ENCODE results near the gene CEP41.
A peak's percentile ranks its signal among the peaks of the same experiment; 100 is the strongest.

The CEP41 gene

DNA sequence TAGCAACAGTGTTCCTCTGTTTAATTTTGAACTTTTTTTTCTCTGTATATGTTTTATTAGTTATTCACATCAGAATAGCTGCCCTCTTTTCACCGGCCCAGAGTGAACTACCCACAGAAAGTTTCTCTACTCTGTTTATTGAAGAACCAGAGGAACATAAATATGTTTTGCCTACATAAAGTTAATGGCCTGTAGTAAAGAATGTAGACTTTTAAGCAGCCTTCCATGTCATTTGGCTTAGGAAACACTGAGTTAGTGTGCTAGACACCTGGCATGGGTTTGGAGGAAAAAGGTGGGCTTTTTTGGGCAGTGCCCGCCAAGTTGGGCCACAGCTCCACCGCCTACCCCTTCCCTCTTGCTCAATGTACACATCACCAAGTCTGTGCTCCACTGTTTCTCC, 42.2 kb upstream of the CEP41 start:
- no peak overlapping the region for H3K27ac ChIP-seq (replicated peaks)
- H3K4me3 ChIP-seq (replicated peaks; ENCODE audit: insufficient read depth, low read length) = no peak overlapping the region
- no peak for DNase-seq (ENCODE audit: low read depth in 1 of 2, low spot score in 1 of 2)
- TF ChIP-seq, protein P1, sequence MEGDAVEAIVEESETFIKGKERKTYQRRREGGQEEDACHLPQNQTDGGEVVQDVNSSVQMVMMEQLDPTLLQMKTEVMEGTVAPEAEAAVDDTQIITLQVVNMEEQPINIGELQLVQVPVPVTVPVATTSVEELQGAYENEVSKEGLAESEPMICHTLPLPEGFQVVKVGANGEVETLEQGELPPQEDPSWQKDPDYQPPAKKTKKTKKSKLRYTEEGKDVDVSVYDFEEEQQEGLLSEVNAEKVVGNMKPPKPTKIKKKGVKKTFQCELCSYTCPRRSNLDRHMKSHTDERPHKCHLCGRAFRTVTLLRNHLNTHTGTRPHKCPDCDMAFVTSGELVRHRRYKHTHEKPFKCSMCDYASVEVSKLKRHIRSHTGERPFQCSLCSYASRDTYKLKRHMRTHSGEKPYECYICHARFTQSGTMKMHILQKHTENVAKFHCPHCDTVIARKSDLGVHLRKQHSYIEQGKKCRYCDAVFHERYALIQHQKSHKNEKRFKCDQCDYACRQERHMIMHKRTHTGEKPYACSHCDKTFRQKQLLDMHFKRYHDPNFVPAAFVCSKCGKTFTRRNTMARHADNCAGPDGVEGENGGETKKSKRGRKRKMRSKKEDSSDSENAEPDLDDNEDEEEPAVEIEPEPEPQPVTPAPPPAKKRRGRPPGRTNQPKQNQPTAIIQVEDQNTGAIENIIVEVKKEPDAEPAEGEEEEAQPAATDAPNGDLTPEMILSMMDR (IDR thresholded peaks at IDR 0.05; ENCODE audit: insufficient read depth, low read length) = no peak
- no peaks in the 10 kb centered on the region for H3K27me3 ChIP-seq (ENCODE audit: insufficient read depth, poor library complexity, severe bottlenecking)

DNA sequence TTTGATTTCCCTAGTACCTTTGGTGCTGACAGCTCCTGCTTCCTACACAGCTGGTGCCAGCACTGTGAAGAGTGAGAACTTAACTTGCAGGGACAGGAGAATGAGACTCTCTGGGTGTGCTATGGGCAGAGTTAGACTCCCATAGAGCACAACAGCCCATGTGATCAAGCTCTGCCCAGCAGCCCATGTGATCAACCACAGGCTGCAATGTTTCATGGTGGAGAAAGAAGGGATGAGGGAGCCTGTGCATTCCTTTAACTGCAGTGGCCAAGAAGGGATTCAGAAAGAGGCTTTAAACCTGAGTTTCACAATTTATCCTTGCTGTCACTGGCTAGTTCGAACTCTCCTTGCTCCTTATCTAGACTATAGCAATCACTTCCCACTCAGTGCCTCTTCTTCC, 41.1 kb upstream of the CEP41 start:
- Histone ChIP-seq H3K4me3 (replicated peaks; ENCODE audit: insufficient read depth, low read length) (no peak overlapping the region), H3K27ac (replicated peaks) (no peak overlapping the region), H3K27me3 (ENCODE audit: insufficient read depth, poor library complexity, severe bottlenecking) (no peaks in the 10 kb centered on the region)
- TF ChIP-seq POLR2AphosphoS5 (IDR thresholded peaks at IDR 0.05; ENCODE audit: low read depth) (no peak), GABPA (IDR thresholded peaks at IDR 0.05; ENCODE audit: low read depth) (no peak), SPI1 (IDR thresholded peaks at IDR 0.05; ENCODE audit: borderline replicate concordance, low read depth) (no peak)
- TF ChIP-seq, protein P2, sequence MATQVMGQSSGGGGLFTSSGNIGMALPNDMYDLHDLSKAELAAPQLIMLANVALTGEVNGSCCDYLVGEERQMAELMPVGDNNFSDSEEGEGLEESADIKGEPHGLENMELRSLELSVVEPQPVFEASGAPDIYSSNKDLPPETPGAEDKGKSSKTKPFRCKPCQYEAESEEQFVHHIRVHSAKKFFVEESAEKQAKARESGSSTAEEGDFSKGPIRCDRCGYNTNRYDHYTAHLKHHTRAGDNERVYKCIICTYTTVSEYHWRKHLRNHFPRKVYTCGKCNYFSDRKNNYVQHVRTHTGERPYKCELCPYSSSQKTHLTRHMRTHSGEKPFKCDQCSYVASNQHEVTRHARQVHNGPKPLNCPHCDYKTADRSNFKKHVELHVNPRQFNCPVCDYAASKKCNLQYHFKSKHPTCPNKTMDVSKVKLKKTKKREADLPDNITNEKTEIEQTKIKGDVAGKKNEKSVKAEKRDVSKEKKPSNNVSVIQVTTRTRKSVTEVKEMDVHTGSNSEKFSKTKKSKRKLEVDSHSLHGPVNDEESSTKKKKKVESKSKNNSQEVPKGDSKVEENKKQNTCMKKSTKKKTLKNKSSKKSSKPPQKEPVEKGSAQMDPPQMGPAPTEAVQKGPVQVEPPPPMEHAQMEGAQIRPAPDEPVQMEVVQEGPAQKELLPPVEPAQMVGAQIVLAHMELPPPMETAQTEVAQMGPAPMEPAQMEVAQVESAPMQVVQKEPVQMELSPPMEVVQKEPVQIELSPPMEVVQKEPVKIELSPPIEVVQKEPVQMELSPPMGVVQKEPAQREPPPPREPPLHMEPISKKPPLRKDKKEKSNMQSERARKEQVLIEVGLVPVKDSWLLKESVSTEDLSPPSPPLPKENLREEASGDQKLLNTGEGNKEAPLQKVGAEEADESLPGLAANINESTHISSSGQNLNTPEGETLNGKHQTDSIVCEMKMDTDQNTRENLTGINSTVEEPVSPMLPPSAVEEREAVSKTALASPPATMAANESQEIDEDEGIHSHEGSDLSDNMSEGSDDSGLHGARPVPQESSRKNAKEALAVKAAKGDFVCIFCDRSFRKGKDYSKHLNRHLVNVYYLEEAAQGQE (IDR thresholded peaks at IDR 0.05; ENCODE audit: insufficient replicate concordance, low read depth) = no peak
- TF ChIP-seq, protein P1 (IDR thresholded peaks at IDR 0.05; ENCODE audit: insufficient read depth, low read length) = no peak
- no peak for DNase-seq (ENCODE audit: low read depth in 1 of 2, low spot score in 1 of 2)

DNA sequence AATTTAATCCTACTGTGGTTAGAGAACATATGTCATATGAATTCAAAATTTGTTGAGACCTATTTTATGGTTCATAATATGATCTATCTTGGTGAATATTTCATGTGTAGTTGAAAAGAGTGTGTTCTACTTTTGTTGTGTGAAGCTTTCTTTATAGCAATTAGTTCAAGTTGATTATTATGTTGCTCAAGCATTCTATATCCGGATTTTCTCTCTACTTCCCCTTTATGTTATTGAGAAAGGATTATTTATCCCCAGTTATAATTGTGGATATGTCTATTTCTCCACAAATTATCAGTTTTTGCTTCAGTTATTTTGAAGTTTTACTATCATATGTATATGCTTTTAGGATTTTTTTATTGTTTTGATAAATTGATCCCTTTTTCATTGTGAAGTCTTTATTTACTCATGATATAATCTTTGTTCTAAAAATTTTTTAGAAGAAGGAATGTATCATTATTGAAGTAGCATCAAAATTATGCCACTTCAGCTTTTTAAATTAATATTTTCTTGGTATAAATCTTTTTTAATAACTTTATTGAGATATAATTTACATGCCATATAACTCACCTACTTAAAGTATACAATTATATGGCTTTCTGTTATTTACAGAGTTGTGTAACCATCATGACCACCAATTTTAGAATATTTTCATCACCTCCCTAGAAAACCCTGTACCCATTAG, 39.0 kb upstream of the CEP41 start:
- Histone ChIP-seq H3K27me3 (ENCODE audit: insufficient read depth, poor library complexity, severe bottlenecking) (no peaks in the 10 kb centered on the region), H3K27ac (replicated peaks) (no peak overlapping the region), H3K4me3 (replicated peaks; ENCODE audit: insufficient read depth, low read length) (no peak overlapping the region)
- no peak for DNase-seq (ENCODE audit: low read depth in 1 of 2, low spot score in 1 of 2)
- TF ChIP-seq, protein P2 (IDR thresholded peaks at IDR 0.05; ENCODE audit: insufficient replicate concordance, low read depth) = no peak
- TF ChIP-seq POLR2AphosphoS5 (IDR thresholded peaks at IDR 0.05; ENCODE audit: low read depth) (no peak), SPI1 (IDR thresholded peaks at IDR 0.05; ENCODE audit: borderline replicate concordance, low read depth) (peak; percentile 4; the same call in 1 of the 2 replicates)
- TF ChIP-seq, protein P1 (IDR thresholded peaks at IDR 0.05; ENCODE audit: insufficient read depth, low read length) = no peak

DNA sequence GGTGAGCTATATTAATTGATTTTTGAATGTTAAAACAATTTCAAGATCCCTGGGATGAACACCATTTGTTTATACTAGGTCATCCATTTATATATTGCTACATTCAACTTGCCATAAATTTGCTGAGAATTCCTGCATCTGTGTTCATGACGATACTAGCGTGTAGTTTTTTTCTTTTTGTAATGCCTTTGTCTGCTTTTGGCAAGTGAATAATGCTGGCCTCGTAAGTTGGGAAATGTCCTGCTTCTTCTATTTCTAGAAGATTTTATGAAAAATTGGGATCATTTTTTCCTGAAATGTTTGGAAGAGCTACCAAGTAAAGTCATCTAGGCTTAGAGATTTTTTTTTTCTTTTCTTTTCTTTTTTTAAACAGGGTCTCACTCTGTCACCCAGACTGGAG, 38.2 kb upstream of the CEP41 start:
- DNase-seq (ENCODE audit: low read depth in 1 of 2, low spot score in 1 of 2) = no peak
- no peaks in the 10 kb centered on the region for H3K27me3 ChIP-seq (ENCODE audit: insufficient read depth, poor library complexity, severe bottlenecking)
- H3K4me3 ChIP-seq (replicated peaks; ENCODE audit: insufficient read depth, low read length) = no peak overlapping the region
- TF ChIP-seq SPI1 (IDR thresholded peaks at IDR 0.05; ENCODE audit: borderline replicate concordance, low read depth) = no peak
- TF ChIP-seq, protein P2 (IDR thresholded peaks at IDR 0.05; ENCODE audit: insufficient replicate concordance, low read depth) = no peak
- TF ChIP-seq POLR2AphosphoS5 (IDR thresholded peaks at IDR 0.05; ENCODE audit: low read depth) = no peak
- TF ChIP-seq GABPA (IDR thresholded peaks at IDR 0.05; ENCODE audit: low read depth) = no peak
- TF ChIP-seq, protein P1 (IDR thresholded peaks at IDR 0.05; ENCODE audit: insufficient read depth, low read length) = no peak
- H3K27ac ChIP-seq (replicated peaks) = no peak overlapping the region
